Measurements from ENCODE around the gene CDH23.

Gene CDH23

GRCh38 chr10:71511206-71511605, 114.5 kb downstream of the CDH23 start:
- DNase-seq (ENCODE audit: low read depth in 3 of 3, low spot score in 1 of 3), result no peak

- no peak for DNase-seq (ENCODE audit: low read depth in 3 of 3, low spot score in 1 of 3)
Measured at GRCh38 chr10:71512312-71512711, 115.6 kb downstream of the CDH23 start.

GRCh38 chr10:71512761-71513539, 116.2 kb downstream of the CDH23 start:
- DNase-seq (ENCODE audit: low read depth in 3 of 3, low spot score in 1 of 3), result no peak

- no peak for DNase-seq (ENCODE audit: low read depth in 3 of 3, low spot score in 1 of 3)
Measured at GRCh38 chr10:71513540-71513853, 116.8 kb downstream of the CDH23 start.

GRCh38 chr10:71513936-71514335, 117.2 kb downstream of the CDH23 start:
- no peak for DNase-seq (ENCODE audit: low read depth in 3 of 3, low spot score in 1 of 3)

GRCh38 chr10:71515531-71516172, 118.9 kb downstream of the CDH23 start:
- no peak for DNase-seq (ENCODE audit: low read depth in 3 of 3, low spot score in 1 of 3)

GRCh38 chr10:71516890-71517289, 120.2 kb downstream of the CDH23 start:
- no peak for DNase-seq (ENCODE audit: low read depth in 3 of 3, low spot score in 1 of 3)

GRCh38 chr10:71517298-71518169, 120.8 kb downstream of the CDH23 start:
- no peak for DNase-seq (ENCODE audit: low read depth in 3 of 3, low spot score in 1 of 3)

GRCh38 chr10:71520042-71520441, 123.3 kb downstream of the CDH23 start:
- no peak for DNase-seq (ENCODE audit: low read depth in 3 of 3, low spot score in 1 of 3)

GRCh38 chr10:71521504-71522441, 125.1 kb downstream of the CDH23 start:
- DNase-seq (ENCODE audit: low read depth in 3 of 3, low spot score in 1 of 3), result no peak

- DNase-seq (ENCODE audit: low read depth in 3 of 3, low spot score in 1 of 3), result no peak
Measured at GRCh38 chr10:71522442-71523144, 125.9 kb downstream of the CDH23 start.

- no peak for DNase-seq (ENCODE audit: low read depth in 3 of 3, low spot score in 1 of 3)
Measured at GRCh38 chr10:71523756-71524155, 127.0 kb downstream of the CDH23 start.

- DNase-seq (ENCODE audit: low read depth in 3 of 3, low spot score in 1 of 3), result no peak
Measured at GRCh38 chr10:71525092-71525491, 128.4 kb downstream of the CDH23 start.

- no peak for DNase-seq (ENCODE audit: low read depth in 3 of 3, low spot score in 1 of 3)
Measured at GRCh38 chr10:71525721-71526120, 129.0 kb downstream of the CDH23 start.

GRCh38 chr10:71526653-71527052, 129.9 kb downstream of the CDH23 start:
- DNase-seq (ENCODE audit: low read depth in 3 of 3, low spot score in 1 of 3), result no peak

GRCh38 chr10:71527135-71527534, 130.4 kb downstream of the CDH23 start:
- no peak for DNase-seq (ENCODE audit: low read depth in 3 of 3, low spot score in 1 of 3)

- DNase-seq (ENCODE audit: low read depth in 3 of 3, low spot score in 1 of 3), result no peak
Measured at GRCh38 chr10:71528371-71529206, 131.9 kb downstream of the CDH23 start.

- DNase-seq (ENCODE audit: low read depth in 3 of 3, low spot score in 1 of 3), result no peak
Measured at GRCh38 chr10:71529207-71529827, 132.6 kb downstream of the CDH23 start.

GRCh38 chr10:71530781-71531180, 134.1 kb downstream of the CDH23 start:
- no peak for DNase-seq (ENCODE audit: low read depth in 3 of 3, low spot score in 1 of 3)

Data from stimulated activated CD4-positive, alpha-beta T cell treated with anti-CD3 and anti-CD28 coated beads, TNF-alpha, amount 100 ng/mL, for 1 hour (primary cell).